Astrocyte of the spinal cord (primary cell): Measurements from ENCODE around the gene PRRX1.
A peak's percentile ranks its signal among the peaks of the same experiment; 100 is the strongest.

ENCODE experiments used
- DNase-seq: peaks from one replicate; pipeline ENCODE4 v3.0.0; 2011; ENCODE audit warnings: low read depth, low spot score
- H3K4me3 ChIP-seq: 2 replicates; pipeline ENCODE4 v1.5.1; 2011; ENCODE audit warnings: low read depth, mild to moderate bottlenecking, low read length, moderate library complexity
- in situ Hi-C: cut with HindIII; loops from 2 replicates; pipeline ENCODE4 v1.10.0; 2017; ENCODE audit warnings: low sequenced_read_pairs
- TF ChIP-seq, protein P1 (sequence below): IDR thresholded peaks from 2 replicates; pipeline ENCODE4 v1.5.1; 2012; ENCODE audit warnings: low read depth, mild to moderate bottlenecking, low read length, inconsistent platforms

PRRX1 gene

DNA sequence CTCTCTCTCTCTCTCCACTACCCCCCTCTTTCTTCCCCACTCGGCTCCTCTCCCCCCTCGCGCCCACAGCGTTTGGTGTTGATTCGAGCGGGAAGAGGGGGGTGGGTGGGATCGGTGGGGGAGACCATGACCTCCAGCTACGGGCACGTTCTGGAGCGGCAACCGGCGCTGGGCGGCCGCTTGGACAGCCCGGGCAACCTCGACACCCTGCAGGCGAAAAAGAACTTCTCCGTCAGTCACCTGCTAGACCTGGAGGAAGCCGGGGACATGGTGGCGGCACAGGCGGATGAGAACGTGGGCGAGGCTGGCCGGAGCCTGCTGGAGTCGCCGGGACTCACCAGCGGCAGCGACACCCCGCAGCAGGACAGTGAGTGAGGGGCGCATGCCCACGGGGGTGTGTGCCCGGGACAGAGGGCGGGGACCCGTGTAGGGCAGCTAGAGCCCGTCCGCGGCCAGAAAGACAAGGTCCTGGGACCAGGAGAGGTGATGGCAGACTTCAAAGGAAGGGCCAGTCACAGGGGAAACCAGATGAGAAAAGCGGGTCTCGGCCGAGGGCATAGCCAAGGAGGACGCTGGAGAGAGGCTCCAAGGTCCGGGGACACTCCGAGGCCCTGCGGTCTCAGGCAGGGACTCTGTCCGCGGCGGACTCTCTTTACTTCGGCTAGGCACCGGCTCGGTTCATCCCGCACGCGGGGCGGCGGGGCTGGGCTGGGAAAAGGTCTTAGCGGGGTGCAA lies at the start of gene PRRX1:
Gene PRRX1 (plus strand): TSS at position 39 of the 735 bp plus-strand sequence. CDS start 88 bp downstream, at position 127.
- peak within 1 kb of the TSS; percentile 89 for H3K4me3 ChIP-seq
- peak; percentile 48 for DNase-seq
- in situ Hi-C loops: no loop called here

DNA sequence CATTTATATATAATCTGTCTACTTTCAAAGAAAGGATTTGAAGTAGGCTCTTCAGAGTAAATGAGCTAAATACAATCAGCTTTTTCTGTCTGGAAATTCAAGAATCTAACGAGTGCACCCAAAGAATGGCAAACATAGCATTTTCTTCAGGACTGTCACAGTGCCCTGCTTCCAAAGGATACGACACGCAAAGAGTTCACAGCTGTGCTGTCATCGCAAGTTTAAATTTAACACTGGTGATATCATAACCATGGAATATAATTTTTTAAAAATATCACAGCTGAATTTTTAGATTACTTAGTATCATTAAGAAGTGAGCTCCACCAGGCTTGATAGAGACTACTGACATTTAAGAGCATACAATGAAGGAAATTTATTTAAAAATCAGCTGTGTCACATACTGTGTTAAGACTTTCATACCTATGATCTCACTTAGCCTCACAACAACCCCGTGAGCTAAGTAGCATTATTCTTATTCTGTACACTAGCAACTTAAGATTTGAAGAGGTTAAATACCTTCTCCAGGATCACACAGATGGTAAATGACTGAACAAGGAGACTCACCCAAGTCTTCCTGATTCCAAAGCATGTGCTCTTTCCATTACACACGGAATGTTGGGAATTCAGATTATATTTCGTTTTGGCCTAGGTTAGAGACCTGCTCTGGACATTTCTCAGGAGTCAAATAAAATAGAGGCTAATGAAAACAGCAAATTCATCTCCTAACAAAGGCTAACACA lies 46.2 kb upstream of the PRRX1 start:
- H3K4me3 ChIP-seq: no peak overlapping the region
- in situ Hi-C loops: no loop called here
- DNase-seq: no peak
- TF ChIP-seq, protein P1, sequence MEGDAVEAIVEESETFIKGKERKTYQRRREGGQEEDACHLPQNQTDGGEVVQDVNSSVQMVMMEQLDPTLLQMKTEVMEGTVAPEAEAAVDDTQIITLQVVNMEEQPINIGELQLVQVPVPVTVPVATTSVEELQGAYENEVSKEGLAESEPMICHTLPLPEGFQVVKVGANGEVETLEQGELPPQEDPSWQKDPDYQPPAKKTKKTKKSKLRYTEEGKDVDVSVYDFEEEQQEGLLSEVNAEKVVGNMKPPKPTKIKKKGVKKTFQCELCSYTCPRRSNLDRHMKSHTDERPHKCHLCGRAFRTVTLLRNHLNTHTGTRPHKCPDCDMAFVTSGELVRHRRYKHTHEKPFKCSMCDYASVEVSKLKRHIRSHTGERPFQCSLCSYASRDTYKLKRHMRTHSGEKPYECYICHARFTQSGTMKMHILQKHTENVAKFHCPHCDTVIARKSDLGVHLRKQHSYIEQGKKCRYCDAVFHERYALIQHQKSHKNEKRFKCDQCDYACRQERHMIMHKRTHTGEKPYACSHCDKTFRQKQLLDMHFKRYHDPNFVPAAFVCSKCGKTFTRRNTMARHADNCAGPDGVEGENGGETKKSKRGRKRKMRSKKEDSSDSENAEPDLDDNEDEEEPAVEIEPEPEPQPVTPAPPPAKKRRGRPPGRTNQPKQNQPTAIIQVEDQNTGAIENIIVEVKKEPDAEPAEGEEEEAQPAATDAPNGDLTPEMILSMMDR: no peak

More for the DNA sequence above, at the start of gene PRRX1:
- TF ChIP-seq, protein P1: no peak

DNA sequence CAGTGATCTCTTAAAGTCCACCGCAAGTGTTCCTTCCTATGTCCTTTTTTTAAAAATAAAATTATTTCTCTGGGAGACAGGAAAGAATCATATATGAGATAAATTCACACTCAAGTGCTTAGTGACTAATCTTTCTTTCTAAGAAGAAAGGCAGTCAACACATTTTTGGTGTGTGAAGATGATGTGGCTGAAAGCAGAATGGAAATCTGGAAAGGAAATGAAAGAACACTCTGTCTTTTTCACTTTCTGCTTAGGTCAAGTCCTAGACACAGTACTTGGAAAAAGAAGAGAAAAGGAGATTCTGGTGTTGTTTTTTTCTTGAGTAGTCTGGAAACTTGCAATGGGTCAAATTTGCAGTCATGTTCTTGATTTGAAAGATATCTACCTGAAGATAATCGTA lies 45.5 kb upstream of the PRRX1 start:
- TF ChIP-seq, protein P1: no peak
- H3K4me3 ChIP-seq: no peak overlapping the region
- peak; percentile 45 for DNase-seq
- in situ Hi-C loops: no loop called here

GRCh38 chr1:170619241-170620028 lies 44.5 kb upstream of the PRRX1 start:
- in situ Hi-C loops: no loop called here
- peak; percentile 86 for DNase-seq
- TF ChIP-seq, protein P1: no peak
- no peak overlapping the region for H3K4me3 ChIP-seq

GRCh38 chr1:170620164-170620563 lies 43.8 kb upstream of the PRRX1 start:
- in situ Hi-C loops: no loop called here
- no peak for DNase-seq
- H3K4me3 ChIP-seq: no peak overlapping the region
- TF ChIP-seq, protein P1: no peak

DNA sequence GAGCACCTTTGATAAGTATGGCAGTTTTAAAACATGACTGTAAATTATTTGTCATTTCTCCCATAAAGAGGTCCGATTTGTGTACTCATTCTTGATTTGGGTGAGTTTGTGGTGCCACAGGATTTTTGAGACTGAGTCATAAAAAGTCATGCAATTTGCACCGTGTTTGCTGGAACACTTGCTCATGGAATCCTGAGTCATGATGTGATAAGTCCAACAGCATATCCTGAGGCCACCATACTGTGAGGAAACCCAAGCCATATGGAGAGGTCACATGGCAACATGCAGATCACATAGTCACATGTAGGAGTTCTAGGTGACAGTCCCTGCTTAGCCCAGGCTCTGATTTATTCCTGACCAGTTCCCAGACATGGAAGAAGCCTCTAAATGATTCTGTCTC lies 40.8 kb upstream of the PRRX1 start:
- TF ChIP-seq, protein P1: no peak
- in situ Hi-C loops: no loop called here
- H3K4me3 ChIP-seq: no peak overlapping the region
- DNase-seq: peak; percentile 88
